Body of pancreas (tissue), 4 donors: ENCODE results near the gene MXD4.

Experiments used
- POLR2A ChIP-seq, 3 donors: fragments of 450-650 bp; IDR thresholded peaks; one replicate each; pipeline ENCODE4 v1.6.1; 2016; ENCODE audit warnings: antibody characterized with exemption in 3 of 3, mild to moderate bottlenecking in 2 of 3
- TF ChIP-seq, protein P1 (sequence below), 7 experiments: fragments of 450-650 bp in 4 of 7; fragments of 200-600 bp in 3 of 7; sonication (generic) in 3 of 7; IDR thresholded peaks; one replicate each; pipeline ENCODE4 v1.5.1; 2016 to 2019; ENCODE audit warnings: antibody characterized with exemption in 7 of 7

DNA sequence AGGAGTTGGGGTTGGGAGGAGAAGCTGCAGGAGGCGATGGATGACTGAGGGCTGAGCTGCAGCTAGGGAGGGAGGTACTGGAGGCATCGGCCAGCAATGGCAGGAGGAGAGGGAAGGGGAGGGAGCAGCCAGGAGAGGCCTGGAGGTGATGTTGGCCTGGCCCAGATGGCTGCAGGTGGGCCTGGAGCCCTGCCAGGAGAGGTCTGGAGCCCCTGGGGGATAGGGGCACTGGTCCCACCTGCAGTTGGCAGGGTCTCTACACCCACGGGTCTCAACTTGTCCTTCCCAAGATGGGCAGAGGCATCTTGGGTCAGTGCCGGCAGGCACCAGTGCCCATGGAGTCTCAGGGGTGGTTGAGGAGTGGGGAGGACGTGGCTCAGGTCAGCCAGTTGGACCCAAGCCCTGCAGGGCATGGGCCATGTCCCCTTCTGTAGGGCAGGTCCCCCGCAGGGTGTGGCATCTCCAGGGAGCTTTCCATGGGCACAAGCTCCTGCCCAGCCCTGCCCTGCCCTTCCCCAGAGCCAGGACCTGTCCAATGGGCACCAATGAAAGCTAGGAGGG, 2.7 kb upstream of the MXD4 start:
- TF ChIP-seq, protein P1, sequence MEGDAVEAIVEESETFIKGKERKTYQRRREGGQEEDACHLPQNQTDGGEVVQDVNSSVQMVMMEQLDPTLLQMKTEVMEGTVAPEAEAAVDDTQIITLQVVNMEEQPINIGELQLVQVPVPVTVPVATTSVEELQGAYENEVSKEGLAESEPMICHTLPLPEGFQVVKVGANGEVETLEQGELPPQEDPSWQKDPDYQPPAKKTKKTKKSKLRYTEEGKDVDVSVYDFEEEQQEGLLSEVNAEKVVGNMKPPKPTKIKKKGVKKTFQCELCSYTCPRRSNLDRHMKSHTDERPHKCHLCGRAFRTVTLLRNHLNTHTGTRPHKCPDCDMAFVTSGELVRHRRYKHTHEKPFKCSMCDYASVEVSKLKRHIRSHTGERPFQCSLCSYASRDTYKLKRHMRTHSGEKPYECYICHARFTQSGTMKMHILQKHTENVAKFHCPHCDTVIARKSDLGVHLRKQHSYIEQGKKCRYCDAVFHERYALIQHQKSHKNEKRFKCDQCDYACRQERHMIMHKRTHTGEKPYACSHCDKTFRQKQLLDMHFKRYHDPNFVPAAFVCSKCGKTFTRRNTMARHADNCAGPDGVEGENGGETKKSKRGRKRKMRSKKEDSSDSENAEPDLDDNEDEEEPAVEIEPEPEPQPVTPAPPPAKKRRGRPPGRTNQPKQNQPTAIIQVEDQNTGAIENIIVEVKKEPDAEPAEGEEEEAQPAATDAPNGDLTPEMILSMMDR (IDR thresholded peaks at IDR 0.05): no peak
- TF ChIP-seq POLR2A (IDR thresholded peaks at IDR 0.05): no peak
